Activated T-cell treated with anti-CD3 and anti-CD28 coated beads, Interleukin-2, amount 50 U/mL, for 72 hours (primary cell): Measurements from ENCODE around the gene BBS1. TPM values are rescaled to one million over a fixed set of nuclear protein-coding genes. Genes with fewer than 3 reads are reported as not detected.

ENCODE experiments used
- ATAC-seq, 2 donors: fragments of 150-1000 bp; cut with Tn5 transposase; replicated peaks in 1 of 2; 2 replicates each; pipeline ENCODE4 v1.10.0; 2021; ENCODE audit warnings: moderate library complexity in 2 of 2, mild to moderate bottlenecking in 1 of 2
- DNase-seq, 2 donors: peaks; one replicate each; pipeline ENCODE4 v3.0.0; 2021 to 2022; ENCODE audit warnings: mixed read lengths in 1 of 2
- H3K27ac Mint-ChIP-seq: one replicate; pipeline ENCODE4 v1.8.0; 2022; ENCODE audit warnings: mild to moderate bottlenecking, moderate library complexity, mixed read lengths
- H3K27me3 Mint-ChIP-seq: one replicate; pipeline ENCODE4 v1.8.0; 2022; ENCODE audit warnings: low read depth, mixed read lengths
- H3K36me3 Mint-ChIP-seq, 2 donors: one replicate each; pipeline ENCODE4 v1.8.0; 2022; ENCODE audit warnings: mixed read lengths in 2 of 2, mild to moderate bottlenecking in 1 of 2; ENCODE audit not compliant: insufficient read depth in 2 of 2
- H3K4me1 Mint-ChIP-seq: one replicate; pipeline ENCODE4 v1.8.0; 2022; ENCODE audit warnings: low read depth, mixed read lengths
- H3K4me3 Mint-ChIP-seq, 2 donors: one replicate each; pipeline ENCODE4 v1.8.0; 2022; ENCODE audit warnings: mild to moderate bottlenecking in 2 of 2, mixed read lengths in 2 of 2, moderate library complexity in 2 of 2
- H3K9me3 Mint-ChIP-seq, 2 donors: one replicate each; pipeline ENCODE4 v1.8.0; 2022; ENCODE audit warnings: mixed read lengths in 2 of 2
- total RNA-seq, 2 donors: library from RNA; stranded (reverse); gene quantifications; one replicate each; pipeline ENCODE4 v1.2.3, GENCODE V29; 2022

The BBS1 gene
- total RNA-seq, 2 donors from 2014 or later = 18.1 to 18.8 TPM

DNA sequence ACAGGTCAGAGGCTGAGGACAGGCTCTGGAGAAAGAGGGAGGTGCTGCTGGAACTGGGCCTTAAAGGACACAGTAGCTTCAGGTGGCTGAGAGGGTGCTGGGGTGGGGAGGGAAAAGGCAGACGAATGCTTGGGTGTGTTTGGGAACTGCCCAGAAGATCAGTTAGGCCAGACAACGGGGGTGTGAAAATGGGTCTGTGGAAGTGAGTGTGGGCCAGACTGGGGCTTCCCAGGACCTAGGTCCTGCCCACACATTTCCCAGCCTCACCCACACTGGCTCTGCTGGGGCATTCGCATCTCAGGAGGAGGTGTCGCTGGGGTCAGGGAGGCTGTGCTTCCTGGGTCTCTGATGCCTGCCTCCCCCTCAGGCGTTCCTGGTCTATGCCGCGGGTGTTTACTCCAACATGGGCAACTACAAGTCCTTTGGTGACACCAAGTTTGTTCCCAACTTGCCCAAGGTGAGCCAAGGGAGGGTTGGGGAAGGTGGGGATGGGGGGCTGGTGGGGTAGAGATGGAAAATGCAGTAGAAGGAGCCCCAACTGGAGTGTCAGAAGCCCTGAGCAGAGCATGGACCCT, 25.5 kb upstream of the BBS1 start:
- Mint-ChIP-seq H3K36me3 (peaks cover 0 to 11% of the 10 kb centered on the region in 2 donors), H3K9me3 (no peaks in the 10 kb centered on the region), H3K27ac (no peak overlapping the region), H3K27me3 (no peaks in the 10 kb centered on the region), H3K4me1 (peaks cover 8% of the 10 kb centered on the region), H3K4me3 (no peak overlapping the region)
- DNase-seq = no peak
- ATAC-seq = no peak

- no peaks in the 10 kb centered on the region for H3K9me3 Mint-ChIP-seq
- H3K27me3 Mint-ChIP-seq = no peaks in the 10 kb centered on the region
- no peak overlapping the region for H3K4me3 Mint-ChIP-seq
- DNase-seq (no peak), ATAC-seq (no peak)
- no peaks in the 10 kb centered on the region for H3K4me1 Mint-ChIP-seq
- no peak overlapping the region for H3K27ac Mint-ChIP-seq
- H3K36me3 Mint-ChIP-seq = peaks cover 0 to 16% of the 10 kb centered on the region in 2 donors
Observed at GRCh38 chr11:66488957-66489356, 21.5 kb upstream of the BBS1 start.

DNA sequence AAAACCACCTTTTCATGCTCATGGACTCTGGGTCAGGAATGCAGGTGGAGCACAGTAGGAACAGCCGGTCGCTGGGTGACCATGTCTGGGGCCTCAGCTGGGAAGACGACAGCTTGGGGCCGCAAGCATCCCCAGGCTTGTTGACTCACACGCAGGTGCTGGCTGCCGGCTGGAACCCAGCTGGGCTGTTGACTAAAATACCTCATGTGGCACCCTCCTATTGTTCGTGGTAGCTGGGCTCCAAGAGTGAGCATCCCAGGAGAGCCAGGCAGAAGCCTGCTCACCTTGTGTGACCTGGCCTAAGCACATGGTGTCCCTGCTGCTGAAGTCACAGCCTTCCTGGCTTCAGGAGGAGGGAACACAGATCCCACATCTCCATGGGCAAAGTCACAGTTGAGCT, 20.8 kb upstream of the BBS1 start:
- ATAC-seq (no peak), DNase-seq (no peak)
- Mint-ChIP-seq H3K36me3 (peaks cover 0 to 16% of the 10 kb centered on the region in 2 donors), H3K27me3 (no peaks in the 10 kb centered on the region), H3K4me1 (no peaks in the 10 kb centered on the region), H3K4me3 (no peak overlapping the region), H3K9me3 (no peaks in the 10 kb centered on the region), H3K27ac (no peak overlapping the region)

- no peak for DNase-seq
- H3K9me3 Mint-ChIP-seq = no peaks in the 10 kb centered on the region
- H3K36me3 Mint-ChIP-seq = peaks cover 0 to 12% of the 10 kb centered on the region in 2 donors
- no peaks in the 10 kb centered on the region for H3K27me3 Mint-ChIP-seq
- no peak overlapping the region for H3K27ac Mint-ChIP-seq
- no peak for ATAC-seq
- H3K4me1 Mint-ChIP-seq = no peaks in the 10 kb centered on the region
- no peak overlapping the region for H3K4me3 Mint-ChIP-seq
Observed at GRCh38 chr11:66491315-66491935, 19.0 kb upstream of the BBS1 start.

DNA sequence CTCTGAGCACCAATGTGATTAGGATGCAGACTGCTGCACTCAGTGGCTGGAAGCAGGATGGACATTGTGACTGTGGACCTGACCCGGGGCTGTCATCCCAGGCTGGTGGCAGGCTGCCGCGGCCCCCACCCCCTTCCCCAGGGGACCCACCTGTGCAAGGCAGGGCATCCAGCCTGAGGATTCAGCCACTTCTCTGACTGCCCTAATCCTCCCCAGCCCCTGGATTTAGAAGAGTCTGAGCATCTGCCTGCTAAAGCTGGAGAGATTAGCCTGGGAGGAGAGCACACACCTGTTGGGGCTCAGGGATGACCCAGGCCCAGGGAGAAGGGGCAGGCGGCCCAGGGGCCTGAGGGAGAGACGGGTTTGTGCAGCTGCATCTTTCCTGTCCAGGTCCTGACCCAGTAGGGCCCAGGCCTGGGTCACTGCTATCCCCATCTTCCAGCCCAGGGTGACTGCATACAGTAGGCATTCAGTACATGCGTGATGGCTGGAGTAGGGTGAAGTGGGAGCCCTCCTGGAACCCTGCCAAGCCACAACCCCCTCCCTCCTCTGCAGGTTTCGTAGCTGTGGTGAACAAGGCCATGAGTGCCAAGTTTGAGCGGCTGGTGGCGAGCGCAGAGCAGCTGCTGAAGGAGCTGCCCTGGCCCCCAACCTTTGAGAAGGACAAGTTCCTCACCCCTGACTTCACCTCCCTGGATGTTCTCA, 18.1 kb upstream of the BBS1 start:
- ATAC-seq (no peak), DNase-seq (no peak)
- Mint-ChIP-seq H3K4me3 (no peak overlapping the region), H3K4me1 (no peaks in the 10 kb centered on the region), H3K9me3 (no peaks in the 10 kb centered on the region), H3K27ac (no peak overlapping the region), H3K36me3 (peaks cover 0 to 16% of the 10 kb centered on the region in 2 donors), H3K27me3 (no peaks in the 10 kb centered on the region)

DNA sequence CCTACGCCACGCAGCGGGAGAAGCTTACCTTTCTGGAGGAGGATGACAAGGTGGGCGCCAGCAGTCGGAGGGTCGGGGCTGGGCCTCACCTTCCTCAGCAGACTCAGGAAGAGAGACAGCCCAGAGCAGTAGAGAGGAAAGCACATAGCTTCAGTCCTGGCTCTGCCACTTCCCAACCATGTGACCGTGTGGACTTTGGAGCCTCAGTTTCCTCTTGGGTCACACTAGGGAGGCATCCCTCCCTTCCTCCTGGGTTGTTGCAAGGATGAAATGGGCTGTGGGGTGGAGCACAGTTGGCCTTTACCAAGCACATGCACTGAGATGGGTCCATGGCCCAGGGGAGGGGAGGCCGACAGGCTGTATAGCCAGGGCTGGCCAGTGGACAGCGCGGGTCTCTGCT, 17.3 kb upstream of the BBS1 start:
- Mint-ChIP-seq H3K4me3 (no peak overlapping the region), H3K4me1 (no peaks in the 10 kb centered on the region), H3K27ac (no peak overlapping the region), H3K27me3 (no peaks in the 10 kb centered on the region), H3K36me3 (peaks cover 0 to 14% of the 10 kb centered on the region in 2 donors), H3K9me3 (no peaks in the 10 kb centered on the region)
- ATAC-seq = no peak
- DNase-seq = no peak

- Mint-ChIP-seq H3K27ac (no peak overlapping the region), H3K36me3 (peaks cover 0 to 13% of the 10 kb centered on the region in 2 donors), H3K4me1 (no peaks in the 10 kb centered on the region), H3K27me3 (no peaks in the 10 kb centered on the region), H3K4me3 (no peak overlapping the region), H3K9me3 (no peaks in the 10 kb centered on the region)
- no peak for ATAC-seq
- DNase-seq = no peak
Observed at GRCh38 chr11:66494458-66494857, 16.0 kb upstream of the BBS1 start.

DNA sequence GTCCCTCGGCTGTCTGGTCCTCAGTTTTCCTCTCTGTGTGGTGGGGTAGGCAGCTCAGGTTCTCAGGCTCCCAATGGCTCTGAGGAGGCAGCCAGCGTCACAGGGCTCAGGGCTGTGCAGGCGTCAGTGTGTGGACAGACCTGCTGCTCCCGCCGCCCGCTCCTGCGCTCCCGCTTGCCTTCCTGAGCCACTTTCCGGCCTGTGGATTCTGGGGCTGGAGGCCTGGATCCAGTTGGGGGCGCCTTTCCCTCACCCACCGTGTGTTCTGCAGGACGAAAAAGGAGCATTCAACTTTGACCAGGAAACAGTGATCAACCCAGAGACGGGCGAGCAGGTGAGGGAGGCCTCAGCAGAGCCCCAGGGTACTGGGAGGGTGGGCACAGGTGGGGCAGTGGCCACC, 15.5 kb upstream of the BBS1 start:
- no peaks in the 10 kb centered on the region for H3K4me1 Mint-ChIP-seq
- peaks cover 0 to 13% of the 10 kb centered on the region in 2 donors for H3K36me3 Mint-ChIP-seq
- H3K4me3 Mint-ChIP-seq = no peak overlapping the region
- H3K27me3 Mint-ChIP-seq = no peaks in the 10 kb centered on the region
- H3K9me3 Mint-ChIP-seq = no peaks in the 10 kb centered on the region
- no peak overlapping the region for H3K27ac Mint-ChIP-seq
- ATAC-seq (no peak), DNase-seq (no peak)

- DNase-seq (peak in 1 of 2 donors; percentile 27), ATAC-seq (no peak)
- no peaks in the 10 kb centered on the region for H3K9me3 Mint-ChIP-seq
- peaks cover 0 to 13% of the 10 kb centered on the region in 2 donors for H3K36me3 Mint-ChIP-seq
- H3K27me3 Mint-ChIP-seq = no peaks in the 10 kb centered on the region
- H3K27ac Mint-ChIP-seq = no peak overlapping the region
- H3K4me1 Mint-ChIP-seq = no peaks in the 10 kb centered on the region
- no peak overlapping the region for H3K4me3 Mint-ChIP-seq
Observed at GRCh38 chr11:66495401-66495854, 15.0 kb upstream of the BBS1 start.

DNA sequence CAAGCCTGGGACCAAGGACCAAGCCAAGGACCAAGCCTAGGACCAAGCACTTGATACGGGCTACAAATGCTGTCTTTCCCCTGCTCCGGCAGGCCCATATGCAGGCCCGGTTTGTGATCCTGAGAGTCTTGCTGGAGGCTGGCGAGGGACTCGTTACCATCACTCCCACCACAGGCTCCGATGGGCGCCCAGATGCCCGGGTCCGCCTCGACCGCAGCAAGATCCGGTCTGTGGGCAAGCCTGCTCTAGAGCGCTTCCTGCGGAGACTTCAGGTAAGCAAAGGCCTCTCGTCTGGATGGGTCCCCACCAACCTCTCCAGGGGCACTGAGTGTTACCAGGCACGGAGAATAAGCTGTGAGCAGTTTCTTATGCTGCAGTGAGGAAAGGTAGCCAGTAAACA, 13.2 kb upstream of the BBS1 start:
- Mint-ChIP-seq H3K27me3 (no peaks in the 10 kb centered on the region), H3K4me1 (no peaks in the 10 kb centered on the region), H3K36me3 (peaks cover 0 to 13% of the 10 kb centered on the region in 2 donors), H3K27ac (no peak overlapping the region), H3K4me3 (no peak overlapping the region), H3K9me3 (no peaks in the 10 kb centered on the region)
- ATAC-seq = no peak
- no peak for DNase-seq

- H3K9me3 Mint-ChIP-seq = no peaks in the 10 kb centered on the region
- no peaks in the 10 kb centered on the region for H3K4me1 Mint-ChIP-seq
- DNase-seq (no peak), ATAC-seq (no peak)
- H3K4me3 Mint-ChIP-seq = no peak overlapping the region
- peaks cover 0 to 11% of the 10 kb centered on the region in 2 donors for H3K36me3 Mint-ChIP-seq
- H3K27ac Mint-ChIP-seq = no peak overlapping the region
- no peaks in the 10 kb centered on the region for H3K27me3 Mint-ChIP-seq
Observed at GRCh38 chr11:66498506-66498905, 11.9 kb upstream of the BBS1 start.

DNA sequence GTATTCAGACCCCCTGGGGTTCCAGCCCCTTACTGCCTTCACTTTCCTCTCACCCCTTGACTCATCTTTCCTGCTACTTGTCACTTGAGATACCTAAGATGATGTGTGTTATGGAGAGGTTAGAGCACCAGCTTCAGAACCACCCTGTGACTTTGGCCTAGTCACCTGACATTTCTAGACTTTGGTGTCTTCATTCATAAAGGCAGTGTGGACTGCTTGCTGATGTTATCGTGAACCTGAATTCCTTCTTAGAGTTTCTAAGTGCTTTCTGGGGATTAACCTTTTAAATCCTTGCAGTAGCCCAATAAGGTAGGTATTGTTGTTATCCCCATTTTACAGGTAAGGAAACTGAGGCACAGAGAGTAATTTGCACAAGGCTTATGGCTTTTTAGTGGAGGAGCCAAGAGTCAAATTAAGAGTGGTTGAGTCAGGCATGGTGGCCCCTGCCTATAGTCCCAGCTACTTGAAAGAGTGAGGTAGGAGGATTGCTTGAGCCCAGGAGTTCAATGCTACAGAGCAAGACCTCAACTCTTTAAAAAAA, 5.1 kb upstream of the BBS1 start:
- Mint-ChIP-seq H3K4me3 (no peak overlapping the region), H3K36me3 (peaks cover 2 to 4% of the 10 kb centered on the region in 2 donors), H3K4me1 (no peaks in the 10 kb centered on the region), H3K9me3 (no peaks in the 10 kb centered on the region), H3K27me3 (no peaks in the 10 kb centered on the region), H3K27ac (no peak overlapping the region)
- no peak for ATAC-seq
- DNase-seq = no peak

- H3K27me3 Mint-ChIP-seq = no peaks in the 10 kb centered on the region
- H3K27ac Mint-ChIP-seq = no peak overlapping the region
- H3K36me3 Mint-ChIP-seq = peaks cover 2% of the 10 kb centered on the region in 2 donors
- H3K9me3 Mint-ChIP-seq = no peaks in the 10 kb centered on the region
- ATAC-seq (no peak), DNase-seq (no peak)
- no peak overlapping the region for H3K4me3 Mint-ChIP-seq
- H3K4me1 Mint-ChIP-seq = peaks cover 10% of the 10 kb centered on the region
Observed at GRCh38 chr11:66509131-66509561, 1.3 kb upstream of the BBS1 start.
